Smooth muscle cell (in vitro differentiated cells): ENCODE measurements around the gene SPARC. TPM values are rescaled to one million over a fixed set of nuclear protein-coding genes. Genes with fewer than 3 reads are reported as not detected.

Source experiments
- DNase-seq: peaks from one replicate; lab custom pipeline; 2025; ENCODE audit not compliant: unreplicated experiment; lab: John Stamatoyannopoulos, UW
- H2AFZ ChIP-seq: fragments of 200-600 bp; sonication (generic); 2 replicates; pipeline ENCODE4 v1.6.0; 2016; ENCODE audit warnings: antibody characterized with exemption, low read depth, mild to moderate bottlenecking
- H3F3A ChIP-seq: fragments of 200-600 bp; sonication (generic); 2 replicates; pipeline ENCODE4 v1.6.0; 2017; ENCODE audit warnings: antibody characterized with exemption, low read depth
- H3K27ac ChIP-seq: fragments of 200-600 bp; sonication (generic); 2 replicates; pipeline ENCODE4 v1.5.1; 2016; ENCODE audit warnings: low read depth, mild to moderate bottlenecking
- H3K27me3 ChIP-seq: fragments of 200-600 bp; sonication (generic); 2 replicates; pipeline ENCODE4 v1.6.1; 2016; ENCODE audit warnings: low read depth, mild to moderate bottlenecking
- H3K36me3 ChIP-seq: fragments of 200-600 bp; sonication (generic); 2 replicates; pipeline ENCODE4 v1.5.1; 2016; ENCODE audit warnings: low read depth
- H3K4me1 ChIP-seq: fragments of 200-600 bp; sonication (generic); 2 replicates; pipeline ENCODE4 v1.5.1; 2016; ENCODE audit warnings: low read depth
- H3K4me2 ChIP-seq: fragments of 200-600 bp; sonication (generic); 2 replicates; pipeline ENCODE4 v1.6.0; 2016; ENCODE audit warnings: mild to moderate bottlenecking
- H3K4me3 ChIP-seq: fragments of 200-600 bp; sonication (generic); 2 replicates; pipeline ENCODE4 v1.5.1; 2016; ENCODE audit warnings: mild to moderate bottlenecking
- H3K79me2 ChIP-seq: fragments of 200-600 bp; sonication (generic); 2 replicates; pipeline ENCODE4 v1.6.0; 2016; ENCODE audit warnings: low read depth, mild to moderate bottlenecking
- H3K9ac ChIP-seq: fragments of 200-600 bp; sonication (generic); 2 replicates; pipeline ENCODE4 v1.6.0; 2016; ENCODE audit warnings: low read depth
- H3K9me3 ChIP-seq: fragments of 200-600 bp; sonication (generic); replicated peaks from 2 replicates; pipeline ENCODE4 v1.5.1; 2016; ENCODE audit warnings: low read depth
- H4K20me1 ChIP-seq: fragments of 200-600 bp; sonication (generic); 2 replicates; pipeline ENCODE4 v1.6.0; 2016; ENCODE audit warnings: low read depth
- WGBS: methylation state at CpG from one replicate; pipeline ENCODE4 v1.1.7; 2016; ENCODE audit warnings: low lambda C conversion rate; 5-methylcytosine and 5-hydroxymethylcytosine counted together
- polyA plus RNA-seq: library from polyadenylated mRNA; unstranded; fragments of >200 nt; fragmentation: Nextera tagmentation; extraction: Ambion mirVana; gene quantifications from 2 replicates; pipeline ENCODE4 v1.2.1, GENCODE V29; 2016
- total RNA-seq: library from RNA; depleted of rRNA; stranded (reverse); fragments of >200 nt; gene quantifications from 2 replicates; pipeline ENCODE4 v1.2.3, GENCODE V29; 2014
- TF ChIP-seq, protein P1 (sequence below): fragments of 200-600 bp; sonication (generic); IDR thresholded peaks from 2 replicates; pipeline ENCODE4 v1.5.1; 2017; ENCODE audit warnings: borderline replicate concordance, mild to moderate bottlenecking, antibody characterized with exemption; ENCODE audit not compliant: insufficient read depth, poor library complexity, severe bottlenecking

Gene SPARC
- total and polyA plus RNA-seq, 2 experiments from 2014 or later = 7,113 to 19,518 TPM

DNA sequence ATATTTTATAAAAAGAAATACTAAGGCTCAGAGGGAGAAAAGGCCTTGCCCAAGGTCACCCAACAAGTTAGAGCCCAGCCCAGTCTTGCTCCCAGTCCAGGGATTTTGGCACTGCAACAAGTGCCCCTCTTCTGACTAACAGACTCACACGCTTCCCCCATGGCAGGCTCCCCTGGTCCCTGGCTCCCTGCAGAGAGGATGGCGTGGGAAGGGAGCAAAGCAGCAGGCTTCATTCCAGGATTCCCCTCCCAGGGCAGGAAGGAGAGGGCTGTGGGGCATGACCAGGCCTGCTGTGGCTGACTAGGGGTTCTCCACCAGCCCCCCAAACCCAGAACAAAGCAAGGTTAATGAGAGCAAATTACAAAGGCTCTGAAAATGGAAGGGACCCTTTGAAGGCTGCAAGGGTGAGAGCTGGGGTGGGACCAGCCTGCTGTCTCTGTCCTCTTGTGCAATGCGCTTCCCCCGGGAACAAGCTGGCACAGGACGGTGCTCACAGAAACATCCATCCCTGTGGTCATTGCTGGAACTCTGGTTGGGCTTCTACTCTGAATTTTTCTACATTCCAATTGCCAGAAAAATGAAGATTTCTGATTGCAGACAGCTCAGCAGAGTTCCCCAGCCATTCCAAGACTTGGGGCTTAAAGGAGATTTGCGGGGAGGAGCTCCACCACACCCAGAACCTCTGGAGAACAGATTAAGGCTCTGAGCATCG is 58.4 kb downstream of the SPARC start:
- Histone ChIP-seq H4K20me1 (no peaks in the 10 kb centered on the region), H3K9me3 (no peaks in the 10 kb centered on the region), H2AFZ (no peak overlapping the region), H3K36me3 (no peaks in the 10 kb centered on the region), H3K9ac (no peak overlapping the region), H3K27me3 (peaks cover 3% of the 10 kb centered on the region), H3F3A (no peaks in the 10 kb centered on the region), H3K79me2 (no peaks in the 10 kb centered on the region), H3K4me3 (no peak overlapping the region), H3K27ac (no peak overlapping the region), H3K4me1 (no peaks in the 10 kb centered on the region), H3K4me2 (no peak overlapping the region)
- 57% methylated on average over 7 of the region's 7 CpGs for WGBS
- no peak for DNase-seq
- TF ChIP-seq, protein P1, sequence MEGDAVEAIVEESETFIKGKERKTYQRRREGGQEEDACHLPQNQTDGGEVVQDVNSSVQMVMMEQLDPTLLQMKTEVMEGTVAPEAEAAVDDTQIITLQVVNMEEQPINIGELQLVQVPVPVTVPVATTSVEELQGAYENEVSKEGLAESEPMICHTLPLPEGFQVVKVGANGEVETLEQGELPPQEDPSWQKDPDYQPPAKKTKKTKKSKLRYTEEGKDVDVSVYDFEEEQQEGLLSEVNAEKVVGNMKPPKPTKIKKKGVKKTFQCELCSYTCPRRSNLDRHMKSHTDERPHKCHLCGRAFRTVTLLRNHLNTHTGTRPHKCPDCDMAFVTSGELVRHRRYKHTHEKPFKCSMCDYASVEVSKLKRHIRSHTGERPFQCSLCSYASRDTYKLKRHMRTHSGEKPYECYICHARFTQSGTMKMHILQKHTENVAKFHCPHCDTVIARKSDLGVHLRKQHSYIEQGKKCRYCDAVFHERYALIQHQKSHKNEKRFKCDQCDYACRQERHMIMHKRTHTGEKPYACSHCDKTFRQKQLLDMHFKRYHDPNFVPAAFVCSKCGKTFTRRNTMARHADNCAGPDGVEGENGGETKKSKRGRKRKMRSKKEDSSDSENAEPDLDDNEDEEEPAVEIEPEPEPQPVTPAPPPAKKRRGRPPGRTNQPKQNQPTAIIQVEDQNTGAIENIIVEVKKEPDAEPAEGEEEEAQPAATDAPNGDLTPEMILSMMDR = no peak

DNA sequence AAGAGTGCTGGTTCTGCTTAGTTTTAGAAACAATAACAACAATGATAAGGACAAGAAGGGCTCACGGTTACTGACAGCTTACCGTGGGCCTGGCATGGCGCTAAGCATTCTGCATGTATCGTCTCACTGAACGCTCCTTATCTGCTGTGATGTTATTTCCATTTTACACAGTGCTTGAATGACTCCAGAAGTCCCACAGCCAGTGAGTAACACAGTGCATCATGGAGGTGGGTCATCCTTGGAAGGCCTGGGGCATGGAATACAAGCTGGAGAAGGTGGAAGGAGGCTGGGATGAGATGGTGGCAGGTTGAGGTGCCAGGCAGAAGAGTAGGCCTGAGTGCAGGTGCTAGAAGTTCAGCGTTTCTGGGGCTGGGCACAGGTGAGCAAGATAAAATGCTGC is 59.1 kb downstream of the SPARC start:
- Histone ChIP-seq H3K27ac (no peak overlapping the region), H4K20me1 (no peaks in the 10 kb centered on the region), H3K79me2 (no peaks in the 10 kb centered on the region), H3K9ac (no peak overlapping the region), H2AFZ (no peak overlapping the region), H3K36me3 (no peaks in the 10 kb centered on the region), H3K4me1 (no peaks in the 10 kb centered on the region), H3F3A (no peaks in the 10 kb centered on the region), H3K9me3 (no peaks in the 10 kb centered on the region), H3K4me2 (no peak overlapping the region), H3K4me3 (no peak overlapping the region), H3K27me3 (peaks cover 3% of the 10 kb centered on the region)
- no peak for DNase-seq
- TF ChIP-seq, protein P1 = no peak
- 48% methylated on average over 6 of the region's 6 CpGs for WGBS

- Histone ChIP-seq H3K4me3 (no peak overlapping the region), H3K27ac (no peak overlapping the region), H3K79me2 (no peaks in the 10 kb centered on the region), H3K4me1 (peaks cover 6% of the 10 kb centered on the region), H2AFZ (no peak overlapping the region), H3K9ac (no peak overlapping the region), H4K20me1 (no peaks in the 10 kb centered on the region), H3F3A (no peaks in the 10 kb centered on the region), H3K9me3 (no peaks in the 10 kb centered on the region), H3K36me3 (no peaks in the 10 kb centered on the region), H3K4me2 (no peak overlapping the region), H3K27me3 (no peaks in the 10 kb centered on the region)
- no peak for DNase-seq
- WGBS = 86% methylated on average over 9 of the region's 9 CpGs
- TF ChIP-seq, protein P1 = no peak
These were observed 61.4 kb downstream of the SPARC start for GRCh38 chr5:151625285-151625684.

GRCh38 chr5:151624476-151624875 is 62.2 kb downstream of the SPARC start:
- 96% methylated on average over 8 of the region's 8 CpGs for WGBS
- Histone ChIP-seq H3K4me3 (no peak overlapping the region), H2AFZ (no peak overlapping the region), H3K27ac (no peak overlapping the region), H3K4me1 (peaks cover 14% of the 10 kb centered on the region), H3F3A (no peaks in the 10 kb centered on the region), H3K79me2 (no peaks in the 10 kb centered on the region), H3K9ac (no peak overlapping the region), H3K36me3 (no peaks in the 10 kb centered on the region), H3K4me2 (no peak overlapping the region), H3K27me3 (no peaks in the 10 kb centered on the region), H3K9me3 (no peaks in the 10 kb centered on the region), H4K20me1 (no peaks in the 10 kb centered on the region)
- DNase-seq = no peak
- TF ChIP-seq, protein P1 = no peak
